Stimulated activated naive CD8-positive, alpha-beta T cell treated with anti-CD3 and anti-CD28 coated beads, Interleukin-15, amount 100 ng/mL, for 72 hours (primary cell): ENCODE measurements around the gene SAG.

Experiments used
- ATAC-seq: fragments of 150-1000 bp; cut with Tn5 transposase; 2 replicates; pipeline ENCODE4 v1.10.0; 2021; ENCODE audit warnings: mild to moderate bottlenecking, moderate library complexity
- DNase-seq, 2 donors: peaks; one replicate each; pipeline ENCODE4 v3.0.0; 2021 to 2022
- H3K27ac Mint-ChIP-seq, 2 donors: one replicate each; pipeline ENCODE4 v1.8.0; 2022; ENCODE audit warnings: mild to moderate bottlenecking in 2 of 2, mixed read lengths in 2 of 2, moderate library complexity in 2 of 2
- H3K27me3 Mint-ChIP-seq: one replicate; pipeline ENCODE4 v1.8.0; 2022; ENCODE audit warnings: mixed read lengths
- H3K4me1 Mint-ChIP-seq: one replicate; pipeline ENCODE4 v1.8.0; 2022; ENCODE audit warnings: mild to moderate bottlenecking, mixed read lengths
- H3K4me3 Mint-ChIP-seq, 2 donors: one replicate each; pipeline ENCODE4 v1.8.0; 2022; ENCODE audit warnings: mild to moderate bottlenecking in 2 of 2, mixed read lengths in 2 of 2, moderate library complexity in 1 of 2
- H3K9me3 Mint-ChIP-seq, 2 donors: one replicate each; pipeline ENCODE4 v1.8.0; 2022; ENCODE audit warnings: mixed read lengths in 2 of 2

The SAG gene

GRCh38 chr2:233307565-233307964, at the start of gene SAG:
TSS of gene SAG (plus strand) at chr2:233307816. CDS start at chr2:233309190, 1,374 bp downstream.
- H3K9me3 Mint-ChIP-seq: no peaks in the 10 kb centered on the region
- H3K4me1 Mint-ChIP-seq: peaks cover 11% of the 10 kb centered on the region
- DNase-seq: no peak
- H3K4me3 Mint-ChIP-seq: no peak within 1 kb of the TSS
- no peak for ATAC-seq
- no peaks in the 10 kb centered on the region for H3K27me3 Mint-ChIP-seq
- no peak within 1 kb of the TSS for H3K27ac Mint-ChIP-seq

GRCh38 chr2:233258211-233258610, 49.4 kb upstream of the SAG start:
- peak overlapping the region; percentile 10 for H3K27ac Mint-ChIP-seq
- DNase-seq: no peak
- no peak overlapping the region for H3K4me3 Mint-ChIP-seq
- ATAC-seq: no peak
- no peaks in the 10 kb centered on the region for H3K27me3 Mint-ChIP-seq
- peaks cover 70% of the 10 kb centered on the region for H3K4me1 Mint-ChIP-seq
- H3K9me3 Mint-ChIP-seq: no peaks in the 10 kb centered on the region

- no peaks in the 10 kb centered on the region for H3K9me3 Mint-ChIP-seq
- H3K27me3 Mint-ChIP-seq: no peaks in the 10 kb centered on the region
- peaks cover 57% of the 10 kb centered on the region for H3K4me1 Mint-ChIP-seq
- ATAC-seq: peak; percentile 50
- peak overlapping the region; percentile 20 to 69 for H3K27ac Mint-ChIP-seq
- no peak for DNase-seq
- H3K4me3 Mint-ChIP-seq: no peak overlapping the region
Observed at GRCh38 chr2:233259730-233260129, 47.9 kb upstream of the SAG start.

- Mint-ChIP-seq H3K27me3 (no peaks in the 10 kb centered on the region), H3K9me3 (no peaks in the 10 kb centered on the region), H3K4me3 (no peak overlapping the region), H3K27ac (peak overlapping the region in 1 of 2 donors; percentile 51), H3K4me1 (peaks cover 49% of the 10 kb centered on the region)
- DNase-seq (no peak), ATAC-seq (no peak)
Observed at GRCh38 chr2:233260661-233261060, 47.0 kb upstream of the SAG start.

GRCh38 chr2:233261819-233262555, 45.6 kb upstream of the SAG start:
- Mint-ChIP-seq H3K27ac (peak overlapping the region; percentile 39 to 79), H3K4me1 (peaks cover 60% of the 10 kb centered on the region), H3K9me3 (no peaks in the 10 kb centered on the region), H3K27me3 (no peaks in the 10 kb centered on the region), H3K4me3 (no peak overlapping the region)
- ATAC-seq (no peak), DNase-seq (no peak)

GRCh38 chr2:233262562-233262961, 45.1 kb upstream of the SAG start:
- no peaks in the 10 kb centered on the region for H3K9me3 Mint-ChIP-seq
- ATAC-seq (no peak), DNase-seq (no peak)
- no peaks in the 10 kb centered on the region for H3K27me3 Mint-ChIP-seq
- H3K4me1 Mint-ChIP-seq: peaks cover 65% of the 10 kb centered on the region
- H3K4me3 Mint-ChIP-seq: no peak overlapping the region
- peak overlapping the region in 1 of 2 donors; percentile 79 for H3K27ac Mint-ChIP-seq

- ATAC-seq: no peak
- DNase-seq: no peak
- Mint-ChIP-seq H3K9me3 (no peaks in the 10 kb centered on the region), H3K27me3 (no peaks in the 10 kb centered on the region), H3K4me1 (peaks cover 69% of the 10 kb centered on the region), H3K27ac (no peak overlapping the region), H3K4me3 (no peak overlapping the region)
Observed at GRCh38 chr2:233263045-233263570, 44.5 kb upstream of the SAG start.

GRCh38 chr2:233264667-233265066, 42.9 kb upstream of the SAG start:
- Mint-ChIP-seq H3K27ac (peak overlapping the region in 1 of 2 donors; percentile 51), H3K27me3 (no peaks in the 10 kb centered on the region), H3K4me3 (no peak overlapping the region), H3K4me1 (peaks cover 69% of the 10 kb centered on the region), H3K9me3 (no peaks in the 10 kb centered on the region)
- DNase-seq (no peak), ATAC-seq (no peak)

GRCh38 chr2:233265899-233266431, 41.7 kb upstream of the SAG start:
- ATAC-seq: no peak
- Mint-ChIP-seq H3K4me3 (no peak overlapping the region), H3K4me1 (peaks cover 71% of the 10 kb centered on the region)

GRCh38 chr2:233266481-233266880, 41.1 kb upstream of the SAG start:
- Mint-ChIP-seq H3K27me3 (no peaks in the 10 kb centered on the region), H3K9me3 (no peaks in the 10 kb centered on the region), H3K4me3 (no peak overlapping the region), H3K27ac (peak overlapping the region in 1 of 2 donors; percentile 92), H3K4me1 (peaks cover 67% of the 10 kb centered on the region)
- no peak for ATAC-seq
- no peak for DNase-seq

More at GRCh38 chr2:233265899-233266431, 41.7 kb upstream of the SAG start:
- no peak overlapping the region for H3K27ac Mint-ChIP-seq
- H3K9me3 Mint-ChIP-seq: no peaks in the 10 kb centered on the region
- H3K27me3 Mint-ChIP-seq: no peaks in the 10 kb centered on the region
- DNase-seq: no peak

- H3K27me3 Mint-ChIP-seq: no peaks in the 10 kb centered on the region
- no peaks in the 10 kb centered on the region for H3K9me3 Mint-ChIP-seq
- peak; percentile 71 to 87 for DNase-seq
- peak overlapping the region; percentile 92 to 96 for H3K27ac Mint-ChIP-seq
- peak; percentile 99 for ATAC-seq
- peaks cover 62% of the 10 kb centered on the region for H3K4me1 Mint-ChIP-seq
- peak overlapping the region; percentile 74 to 77 for H3K4me3 Mint-ChIP-seq
Observed at GRCh38 chr2:233267516-233268245, 39.9 kb upstream of the SAG start.

- H3K27me3 Mint-ChIP-seq: no peaks in the 10 kb centered on the region
- DNase-seq (no peak), ATAC-seq (no peak)
- H3K4me3 Mint-ChIP-seq: peak overlapping the region; percentile 69 to 71
- H3K4me1 Mint-ChIP-seq: peaks cover 64% of the 10 kb centered on the region
- H3K9me3 Mint-ChIP-seq: no peaks in the 10 kb centered on the region
- peak overlapping the region; percentile 93 to 96 for H3K27ac Mint-ChIP-seq
Observed at GRCh38 chr2:233270366-233270765, 37.2 kb upstream of the SAG start.

GRCh38 chr2:233270951-233271350, 36.7 kb upstream of the SAG start:
- DNase-seq (no peak), ATAC-seq (no peak)
- H3K27me3 Mint-ChIP-seq: no peaks in the 10 kb centered on the region
- peaks cover 61% of the 10 kb centered on the region for H3K4me1 Mint-ChIP-seq
- peak overlapping the region; percentile 69 to 71 for H3K4me3 Mint-ChIP-seq
- no peaks in the 10 kb centered on the region for H3K9me3 Mint-ChIP-seq
- H3K27ac Mint-ChIP-seq: peak overlapping the region; percentile 93 to 96

GRCh38 chr2:233271693-233272092, 35.9 kb upstream of the SAG start:
- Mint-ChIP-seq H3K27me3 (no peaks in the 10 kb centered on the region), H3K27ac (peak overlapping the region in 1 of 2 donors; percentile 64), H3K4me3 (no peak overlapping the region), H3K4me1 (peaks cover 56% of the 10 kb centered on the region), H3K9me3 (no peaks in the 10 kb centered on the region)
- ATAC-seq (no peak), DNase-seq (no peak)

GRCh38 chr2:233273120-233273519, 34.5 kb upstream of the SAG start:
- H3K4me1 Mint-ChIP-seq: peaks cover 41% of the 10 kb centered on the region
- no peaks in the 10 kb centered on the region for H3K27me3 Mint-ChIP-seq
- ATAC-seq (peak; percentile 48), DNase-seq (no peak)
- H3K27ac Mint-ChIP-seq: peak overlapping the region in 1 of 2 donors; percentile 41
- H3K4me3 Mint-ChIP-seq: no peak overlapping the region
- no peaks in the 10 kb centered on the region for H3K9me3 Mint-ChIP-seq

- DNase-seq (no peak), ATAC-seq (no peak)
- Mint-ChIP-seq H3K4me3 (no peak overlapping the region), H3K9me3 (no peaks in the 10 kb centered on the region), H3K27me3 (no peaks in the 10 kb centered on the region), H3K27ac (no peak overlapping the region), H3K4me1 (peaks cover 23% of the 10 kb centered on the region)
Observed at GRCh38 chr2:233275223-233275622, 32.4 kb upstream of the SAG start.
